ENCODE data around the gene FAM43A. TPM values are rescaled to one million over a fixed set of nuclear protein-coding genes. Genes with fewer than 3 reads are reported as not detected.
A peak's percentile ranks its signal among the peaks of the same experiment; 100 is the strongest.

Gene FAM43A
- polyA plus RNA-seq, 2 of the 4 experiments (the other 2 are of a cell fraction): 0.89 to 2.3 TPM

- peak; percentile 34; the same call in 1 of the 2 replicates for TF ChIP-seq E2F6 (IDR thresholded peaks at IDR 0.05; ENCODE audit: borderline replicate concordance, low read depth)
- TF ChIP-seq SMC3 (IDR thresholded peaks at IDR 0.05): peak; percentile 24; the same call in 1 of the 3 replicates
- no peak for TF ChIP-seq RFX5 (IDR thresholded peaks at IDR 0.05)
- peak; percentile 67 to 85; a peak in 3 of 5 replicates for TF ChIP-seq JUN (IDR thresholded peaks at IDR 0.05)
- no peak for TF ChIP-seq ELK1 (IDR thresholded peaks at IDR 0.05; ENCODE audit: low read depth, low read length)
- TF ChIP-seq RARB (CRISPR knock-in tag; IDR thresholded peaks at IDR 0.05): no peak
- no peak for TF ChIP-seq ZC3H11A (IDR thresholded peaks at IDR 0.05)
- TF ChIP-seq TP53 (CRISPR knock-in tag; IDR thresholded peaks at IDR 0.05): no peak
- TF ChIP-seq POLR2A (IDR thresholded peaks at IDR 0.05; ENCODE audit: low read length): peak; percentile 99
- TF ChIP-seq ZFP36 (IDR thresholded peaks at IDR 0.05; ENCODE audit: borderline replicate concordance, partially characterized antibody): no peak
- no peak for TF ChIP-seq HOXB5 (CRISPR knock-in tag; IDR thresholded peaks at IDR 0.05)
- TF ChIP-seq EHMT2 (IDR thresholded peaks at IDR 0.05; ENCODE audit: low read depth): no peak
- TF ChIP-seq NPAS2 (CRISPR knock-in tag; IDR thresholded peaks at IDR 0.05; ENCODE audit: borderline replicate concordance): no peak
- TF ChIP-seq ATOH8 (CRISPR knock-in tag; IDR thresholded peaks at IDR 0.05; ENCODE audit: low read depth): no peak
- no peak for TF ChIP-seq FOSB (CRISPR knock-in tag; IDR thresholded peaks at IDR 0.05)
- no peak for TF ChIP-seq HEYL (CRISPR knock-in tag; IDR thresholded peaks at IDR 0.05)
- TF ChIP-seq NFE2L2 (conservative IDR thresholded peaks at IDR 0.05; ENCODE audit: low read length): no peak
- TF ChIP-seq POLR2AphosphoS2 (conservative IDR thresholded peaks at IDR 0.05; ENCODE audit: low read length): no peak
- TF ChIP-seq FOXS1 (CRISPR knock-in tag; IDR thresholded peaks at IDR 0.05): no peak
- 0 out of 2 replicates have a peak, but pooled peaks have one; percentile 22 for TF ChIP-seq PHF8 (IDR thresholded peaks at IDR 0.05; ENCODE audit: borderline replicate concordance, low read depth)
- no peak for TF ChIP-seq CEBPB (IDR thresholded peaks at IDR 0.05)
- TF ChIP-seq ZNF302 (CRISPR knock-in tag; IDR thresholded peaks at IDR 0.05): no peak
- TF ChIP-seq MYC (IDR thresholded peaks at IDR 0.05; ENCODE audit: borderline replicate concordance, low read length): no peak
- no peak for TF ChIP-seq BHLHE40 (IDR thresholded peaks at IDR 0.05; ENCODE audit: low read depth, low read length)
- TF ChIP-seq USF2 (IDR thresholded peaks at IDR 0.05): no peak
- TF ChIP-seq KDM5A (IDR thresholded peaks at IDR 0.05): no peak
- TF ChIP-seq MAZ (IDR thresholded peaks at IDR 0.05; ENCODE audit: borderline replicate concordance, low read depth, low read length): no peak
- no peak for TF ChIP-seq JUNB (IDR thresholded peaks at IDR 0.05)
Observed at GRCh38 chr3:194685718-194686413, at the start of gene FAM43A (continued).

All from A549 (cell line).